Ishikawa (cell line): ENCODE results near the gene TIMM44.

Experiments used
- EGR1 ChIP-seq: IDR thresholded peaks from 2 replicates; pipeline ENCODE4 v1.6.1; 2012
- EP300 ChIP-seq: IDR thresholded peaks from 2 replicates; pipeline ENCODE4 v1.6.1; 2012; ENCODE audit warnings: borderline replicate concordance
- MAX ChIP-seq: IDR thresholded peaks from 2 replicates; pipeline ENCODE4 v1.6.1; 2012
- RAD21 ChIP-seq: IDR thresholded peaks from 2 replicates; pipeline ENCODE4 v1.6.1; 2012; ENCODE audit warnings: low read depth
- TAF1 ChIP-seq: IDR thresholded peaks from 2 replicates; pipeline ENCODE4 v1.6.1; 2012; ENCODE audit warnings: low read depth, mild to moderate bottlenecking
- TEAD4 ChIP-seq: IDR thresholded peaks from 2 replicates; pipeline ENCODE4 v1.6.1; 2012
- USF1 ChIP-seq: IDR thresholded peaks from 2 replicates; pipeline ENCODE4 v1.6.1; 2012
- YY1 ChIP-seq: IDR thresholded peaks from 2 replicates; pipeline ENCODE4 v1.6.1; 2012; ENCODE audit warnings: low read depth
- TF ChIP-seq, protein P1 (sequence below): IDR thresholded peaks from 2 replicates; pipeline ENCODE4 v1.6.1; 2012; ENCODE audit warnings: low read depth, mild to moderate bottlenecking

GRCh38 chr19:7881910-7882309 lies 61.6 kb downstream of the TIMM44 start:
- no peak for TF ChIP-seq TAF1
- TF ChIP-seq EP300: no peak
- no peak for TF ChIP-seq EGR1
- no peak for TF ChIP-seq YY1
- TF ChIP-seq TEAD4: no peak
- no peak for TF ChIP-seq MAX
- TF ChIP-seq, protein P1, sequence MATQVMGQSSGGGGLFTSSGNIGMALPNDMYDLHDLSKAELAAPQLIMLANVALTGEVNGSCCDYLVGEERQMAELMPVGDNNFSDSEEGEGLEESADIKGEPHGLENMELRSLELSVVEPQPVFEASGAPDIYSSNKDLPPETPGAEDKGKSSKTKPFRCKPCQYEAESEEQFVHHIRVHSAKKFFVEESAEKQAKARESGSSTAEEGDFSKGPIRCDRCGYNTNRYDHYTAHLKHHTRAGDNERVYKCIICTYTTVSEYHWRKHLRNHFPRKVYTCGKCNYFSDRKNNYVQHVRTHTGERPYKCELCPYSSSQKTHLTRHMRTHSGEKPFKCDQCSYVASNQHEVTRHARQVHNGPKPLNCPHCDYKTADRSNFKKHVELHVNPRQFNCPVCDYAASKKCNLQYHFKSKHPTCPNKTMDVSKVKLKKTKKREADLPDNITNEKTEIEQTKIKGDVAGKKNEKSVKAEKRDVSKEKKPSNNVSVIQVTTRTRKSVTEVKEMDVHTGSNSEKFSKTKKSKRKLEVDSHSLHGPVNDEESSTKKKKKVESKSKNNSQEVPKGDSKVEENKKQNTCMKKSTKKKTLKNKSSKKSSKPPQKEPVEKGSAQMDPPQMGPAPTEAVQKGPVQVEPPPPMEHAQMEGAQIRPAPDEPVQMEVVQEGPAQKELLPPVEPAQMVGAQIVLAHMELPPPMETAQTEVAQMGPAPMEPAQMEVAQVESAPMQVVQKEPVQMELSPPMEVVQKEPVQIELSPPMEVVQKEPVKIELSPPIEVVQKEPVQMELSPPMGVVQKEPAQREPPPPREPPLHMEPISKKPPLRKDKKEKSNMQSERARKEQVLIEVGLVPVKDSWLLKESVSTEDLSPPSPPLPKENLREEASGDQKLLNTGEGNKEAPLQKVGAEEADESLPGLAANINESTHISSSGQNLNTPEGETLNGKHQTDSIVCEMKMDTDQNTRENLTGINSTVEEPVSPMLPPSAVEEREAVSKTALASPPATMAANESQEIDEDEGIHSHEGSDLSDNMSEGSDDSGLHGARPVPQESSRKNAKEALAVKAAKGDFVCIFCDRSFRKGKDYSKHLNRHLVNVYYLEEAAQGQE: no peak
- no peak for TF ChIP-seq RAD21
- no peak for TF ChIP-seq USF1
